A673 (cell line): ENCODE results near the gene MYOZ3. TPM values are rescaled to one million over a fixed set of nuclear protein-coding genes. Genes with fewer than 3 reads are reported as not detected.

Source experiments
- BruUV-seq: library from RNA; stranded (reverse); fragments of 400-500 nt; replicated peaks from 2 replicates; lab custom pipeline; 2021; lab: Mats Ljungman, UMichigan
- CTCF ChIA-PET: fragments of 300-600 bp; sonication (Branson Sonifier 250); formaldehyde crosslinking; loops from one replicate; lab custom pipeline; 2022; ENCODE audit warnings: antibody characterized with exemption; lab: Charles Lee
- POLR2A ChIA-PET: fragments of 300-600 bp; sonication (Branson Sonifier 250); formaldehyde crosslinking; loops from one replicate; lab custom pipeline; 2022; ENCODE audit warnings: antibody characterized with exemption; ENCODE audit not compliant: low non-redundant PET; lab: Charles Lee
- DNase-seq: peaks from one replicate; pipeline ENCODE4 v3.0.0-alpha.2; 2015; ENCODE audit warnings: low spot score
- H3K27ac ChIP-seq: fragments of 200-600 bp; sonication (generic); 2 replicates; pipeline ENCODE4 v1.5.1; 2016; ENCODE audit warnings: mixed run types, low read depth, mild to moderate bottlenecking, mixed read lengths, antibody characterized with exemption, low read length; ENCODE audit not compliant: poor library complexity, severe bottlenecking
- H3K27me3 ChIP-seq: fragments of 200-600 bp; sonication (generic); replicated peaks from 2 replicates; pipeline ENCODE4 v1.6.1; 2017; ENCODE audit warnings: mixed run types, low read depth, mild to moderate bottlenecking, mixed read lengths, antibody characterized with exemption, low read length; ENCODE audit not compliant: insufficient read depth, poor library complexity
- H3K36me3 ChIP-seq: fragments of 200-600 bp; sonication (generic); 2 replicates; pipeline ENCODE4 v1.6.1; 2016; ENCODE audit warnings: mixed run types, mild to moderate bottlenecking, mixed read lengths, antibody characterized with exemption, low read length; ENCODE audit not compliant: insufficient read depth, poor library complexity, severe bottlenecking
- H3K4me1 ChIP-seq: fragments of 200-600 bp; sonication (generic); 2 replicates; pipeline ENCODE4 v1.6.1; 2017; ENCODE audit warnings: mixed run types, mild to moderate bottlenecking, mixed read lengths, antibody characterized with exemption, low read length; ENCODE audit not compliant: insufficient read depth, poor library complexity, severe bottlenecking
- H3K4me3 ChIP-seq: fragments of 200-600 bp; sonication (generic); 2 replicates; pipeline ENCODE4 v1.5.1; 2016; ENCODE audit warnings: low read depth, mixed run types, mild to moderate bottlenecking, mixed read lengths, low read length; ENCODE audit not compliant: poor library complexity, severe bottlenecking
- H3K9me3 ChIP-seq: fragments of 200-600 bp; sonication (generic); 2 replicates; pipeline ENCODE4 v1.6.1; 2016; ENCODE audit warnings: mixed run types, low read depth, mild to moderate bottlenecking, mixed read lengths, antibody characterized with exemption, low read length; ENCODE audit not compliant: poor library complexity, severe bottlenecking
- CTCF ChIP-seq: fragments of 300-800, 200-600 bp; sonication (generic); conservative IDR thresholded peaks from 2 replicates; pipeline ENCODE4 v1.5.1; 2017; ENCODE audit warnings: low read depth, mild to moderate bottlenecking, antibody characterized with exemption, low read length, moderate library complexity, mixed read lengths
- EZH2 ChIP-seq: fragments of 200-600 bp; sonication (generic); IDR thresholded peaks from 2 replicates; pipeline ENCODE4 v1.6.1; 2017; ENCODE audit warnings: borderline replicate concordance, low read depth, mild to moderate bottlenecking, mixed read lengths, antibody characterized with exemption, low read length; ENCODE audit not compliant: poor library complexity, severe bottlenecking
- intact Hi-C: fragments of 100-400 bp; cut with micrococcal nuclease; formaldehyde crosslinking; loops from one replicate; pipeline ENCODE4 v1.10.0; 2022; ENCODE audit not compliant: unreplicated experiment
- total RNA-seq: library from RNA; stranded (reverse); gene quantifications from 2 replicates; pipeline ENCODE4 v1.2.3, GENCODE V29; 2021

The MYOZ3 gene
- total RNA-seq, 1 experiment from 2014 or later = 2.4 TPM

DNA sequence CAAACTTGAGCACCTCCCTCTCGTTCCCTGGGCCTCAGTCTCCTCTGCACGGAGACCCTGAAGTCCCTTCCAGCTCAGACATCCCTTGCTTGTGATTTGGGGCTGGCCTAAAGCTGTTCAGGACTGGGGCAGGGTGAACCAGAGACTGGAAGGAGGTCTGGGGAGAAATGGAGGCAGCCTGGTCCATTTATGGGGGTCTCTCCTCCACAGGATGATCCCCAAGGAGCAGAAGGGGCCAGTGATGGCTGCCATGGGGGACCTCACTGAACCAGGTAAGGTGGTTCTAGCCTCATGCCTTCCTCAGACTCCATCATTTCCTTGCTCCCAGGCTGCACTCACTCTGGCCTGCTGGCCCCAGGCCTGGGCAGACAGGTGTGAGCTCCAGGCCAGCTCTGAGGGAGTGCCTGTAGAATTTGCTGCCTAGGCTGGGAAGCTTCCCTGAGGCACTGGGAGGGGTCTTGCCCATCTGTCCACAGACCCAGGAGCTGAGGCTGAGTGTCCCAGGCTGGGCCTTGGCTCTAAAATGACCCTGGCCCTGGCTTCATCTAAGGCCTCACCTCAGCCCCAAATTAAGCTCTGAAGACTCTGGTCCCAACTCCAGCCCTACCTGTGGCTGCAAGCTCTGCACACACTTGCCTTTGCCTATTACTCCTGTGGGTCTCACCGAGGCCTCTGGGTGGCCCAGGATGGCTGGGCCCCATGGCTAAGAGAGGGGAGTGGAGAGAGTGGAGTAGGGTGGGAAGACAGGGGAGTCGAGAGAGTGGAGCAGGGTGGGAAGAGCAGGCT, 1.9 kb downstream of the MYOZ3 start:
- Histone ChIP-seq H3K27me3 (no peaks in the 10 kb centered on the region), H3K4me3 (no peak overlapping the region), H3K36me3 (no peaks in the 10 kb centered on the region), H3K4me1 (no peaks in the 10 kb centered on the region), H3K9me3 (no peaks in the 10 kb centered on the region), H3K27ac (no peak overlapping the region)
- POLR2A ChIA-PET = no interaction called here
- CTCF ChIA-PET = interaction anchor here (0.6 kb wide), 1 partner anchor 149 kb away, joined by 3 read pairs; no protein-coding TSS in a partner anchor
- DNase-seq = no peak
- BruUV-seq = no TSS peak
- TF ChIP-seq CTCF = no peak
- TF ChIP-seq EZH2 = no peak
- intact Hi-C loops = no loop called here

- no TSS peak for BruUV-seq
- H3K27me3 ChIP-seq = no peaks in the 10 kb centered on the region
- no peak for DNase-seq
- no peaks in the 10 kb centered on the region for H3K9me3 ChIP-seq
- H3K4me1 ChIP-seq = no peaks in the 10 kb centered on the region
- ChIA-PET CTCF (no interaction called here), POLR2A (no interaction called here)
- intact Hi-C loops = no loop called here
- no peak overlapping the region for H3K4me3 ChIP-seq
- no peaks in the 10 kb centered on the region for H3K36me3 ChIP-seq
- no peak overlapping the region for H3K27ac ChIP-seq
- no peak for TF ChIP-seq CTCF
- no peak for TF ChIP-seq EZH2
These were observed 2.9 kb downstream of the MYOZ3 start for GRCh38 chr5:150663936-150664335.

DNA sequence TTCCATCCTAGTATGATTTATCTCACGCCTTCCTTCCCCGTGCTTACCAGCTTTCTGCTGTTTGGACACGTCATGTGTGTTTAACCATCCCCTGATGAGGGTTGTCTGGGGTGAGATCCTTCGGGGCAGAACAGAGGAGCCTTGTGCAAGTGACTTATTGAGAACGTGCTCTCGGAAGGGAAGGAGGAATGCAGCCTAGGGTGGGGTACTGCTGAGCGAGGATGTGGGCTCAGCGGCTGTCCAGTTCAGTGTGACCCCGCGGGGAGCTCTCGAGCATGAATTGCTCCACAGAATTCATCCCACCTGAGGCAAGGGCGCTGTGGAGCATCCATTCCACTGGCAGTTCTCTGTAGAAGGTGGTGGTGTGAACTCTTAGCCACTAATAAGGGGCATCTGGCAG, 4.0 kb downstream of the MYOZ3 start:
- no peak for DNase-seq
- H3K27ac ChIP-seq = no peak overlapping the region
- CTCF ChIA-PET = no interaction called here
- POLR2A ChIA-PET = no interaction called here
- H3K9me3 ChIP-seq = no peaks in the 10 kb centered on the region
- TF ChIP-seq CTCF = no peak
- no peak for TF ChIP-seq EZH2
- H3K4me1 ChIP-seq = no peaks in the 10 kb centered on the region
- no TSS peak for BruUV-seq
- no peaks in the 10 kb centered on the region for H3K27me3 ChIP-seq
- no peaks in the 10 kb centered on the region for H3K36me3 ChIP-seq
- intact Hi-C loops = no loop called here
- no peak overlapping the region for H3K4me3 ChIP-seq
